ENCODE measurements around the gene PIK3CD.

- TF ChIP-seq POLR2A (IDR thresholded peaks at IDR 0.05; ENCODE audit: low read length) (no peak), GATA1 (IDR thresholded peaks at IDR 0.05; ENCODE audit: low read depth, low read length) (no peak)
These were observed 116.6 kb downstream of the PIK3CD start for GRCh38 chr1:9767964-9768668.

Measured in erythroblast (primary cell).